Measurements from ENCODE around the gene HLA-DOB.
"Not testable (repeated sequence)": the region's sequence is repeated elsewhere in the genome, so short reads cannot be mapped to it uniquely, and the experiment has no call there.

The HLA-DOB gene

GRCh38 chr6:32807020-32807580, 9.7 kb downstream of the HLA-DOB start:
- no peak for DNase-seq

DNA sequence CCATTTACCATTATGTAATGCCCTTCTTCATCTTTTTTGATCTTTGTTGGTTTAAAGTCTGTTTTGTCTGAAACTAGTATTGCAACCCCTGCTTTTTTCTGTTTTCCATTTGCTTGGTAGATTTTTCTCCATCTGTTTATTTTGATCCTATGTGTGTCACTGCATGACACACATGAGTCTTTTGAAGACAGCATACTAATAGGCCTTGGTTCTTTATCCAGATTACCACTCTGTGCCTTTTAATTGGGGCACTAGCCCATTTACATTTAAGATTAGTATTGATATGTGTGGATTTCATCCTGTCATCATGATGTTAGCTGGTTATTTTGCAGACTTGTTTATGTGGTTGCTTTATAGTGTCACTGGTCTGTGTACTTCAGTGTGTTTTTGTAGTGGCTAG, 11.4 kb downstream of the HLA-DOB start:
- DNase-seq: not testable (repeated sequence)

- DNase-seq: no peak
Observed at GRCh38 chr6:32803416-32803815, 13.4 kb downstream of the HLA-DOB start.

DNA sequence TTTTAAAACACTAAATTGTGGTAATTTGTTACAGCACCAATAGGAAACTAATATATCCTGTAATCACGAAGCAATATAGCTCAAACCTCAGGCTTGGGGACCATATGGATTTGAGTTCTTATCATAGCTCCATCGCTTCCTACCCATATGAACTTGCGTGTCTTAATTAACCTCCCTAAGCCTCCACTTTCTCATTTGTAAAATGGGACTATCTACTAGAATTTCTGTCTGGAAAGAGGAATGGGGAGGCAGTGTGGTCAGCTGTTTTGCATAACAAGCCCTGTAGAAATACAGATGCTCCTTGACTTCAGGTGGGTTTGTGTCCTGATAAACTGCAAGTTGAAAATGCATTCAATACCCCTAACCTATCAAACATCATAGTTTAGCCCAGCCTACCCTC, 17.1 kb downstream of the HLA-DOB start:
- DNase-seq: no peak

DNA sequence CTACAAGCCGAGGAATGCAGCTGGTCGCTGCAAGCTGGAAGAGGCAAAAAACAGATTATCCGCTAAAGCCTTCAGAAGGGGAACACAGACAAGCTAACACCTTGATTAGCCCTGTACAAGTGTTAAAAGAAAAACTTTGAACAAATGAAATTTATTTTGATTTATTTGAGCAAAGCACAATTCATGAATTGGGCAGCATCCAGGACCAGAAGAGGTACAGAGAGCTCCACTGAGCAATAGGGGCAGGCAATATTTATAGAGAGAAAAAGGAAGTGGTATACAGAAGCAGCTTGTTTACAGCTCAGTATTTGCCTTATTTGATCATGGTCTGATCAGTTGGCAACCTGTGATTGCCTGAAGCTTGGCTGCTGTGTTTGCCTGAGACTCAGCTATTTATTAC, 17.6 kb downstream of the HLA-DOB start:
- no peak for DNase-seq

GRCh38 chr6:32796848-32797776, 19.7 kb downstream of the HLA-DOB start:
- peak; percentile 82 for DNase-seq

- DNase-seq: no peak
Observed at GRCh38 chr6:32794510-32794909, 22.3 kb downstream of the HLA-DOB start.

- no peak for DNase-seq
Observed at GRCh38 chr6:32792901-32793435, 23.8 kb downstream of the HLA-DOB start.

GRCh38 chr6:32790306-32790705, 26.5 kb downstream of the HLA-DOB start:
- no peak for DNase-seq

- DNase-seq: no peak
Observed at GRCh38 chr6:32785781-32786533, 30.8 kb downstream of the HLA-DOB start.

DNA sequence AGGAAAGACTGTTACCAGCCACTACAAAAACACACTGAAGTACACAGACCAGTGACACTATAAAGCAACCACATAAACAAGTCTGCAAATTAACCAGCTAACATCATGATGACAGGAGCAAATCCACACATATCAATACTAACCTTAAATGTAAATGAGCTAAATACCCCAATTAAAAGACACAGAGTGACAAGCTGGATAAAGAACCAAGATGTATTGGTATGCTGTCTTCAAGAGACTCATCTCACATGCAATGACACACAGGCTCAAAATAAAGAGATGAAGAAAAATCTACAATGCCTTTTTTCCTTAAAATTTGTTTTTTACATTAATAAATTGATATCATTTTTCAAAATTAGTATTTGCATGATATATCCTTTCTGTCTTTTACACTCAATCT, 33.9 kb downstream of the HLA-DOB start:
- DNase-seq: not testable (repeated sequence)

DNA sequence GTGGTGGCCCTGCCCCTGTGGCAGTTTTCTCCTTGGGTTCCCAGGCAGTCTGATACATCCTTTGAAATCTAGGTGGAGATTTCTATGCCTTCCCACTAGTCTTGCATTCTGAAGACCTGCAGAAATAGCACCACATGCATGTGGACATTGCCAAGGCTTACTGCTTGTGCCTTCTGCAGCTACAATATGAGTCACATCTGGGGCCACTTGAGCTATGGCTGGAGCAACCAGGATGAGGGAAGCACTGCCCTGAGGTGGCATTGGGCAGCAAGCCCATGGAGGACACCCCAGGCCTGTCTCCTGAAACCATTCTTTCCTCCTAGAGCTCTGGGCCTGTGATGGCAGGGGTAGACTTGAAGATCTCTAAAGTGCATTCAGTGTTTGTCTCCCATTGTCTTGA, 37.8 kb downstream of the HLA-DOB start:
- no peak for DNase-seq

DNA sequence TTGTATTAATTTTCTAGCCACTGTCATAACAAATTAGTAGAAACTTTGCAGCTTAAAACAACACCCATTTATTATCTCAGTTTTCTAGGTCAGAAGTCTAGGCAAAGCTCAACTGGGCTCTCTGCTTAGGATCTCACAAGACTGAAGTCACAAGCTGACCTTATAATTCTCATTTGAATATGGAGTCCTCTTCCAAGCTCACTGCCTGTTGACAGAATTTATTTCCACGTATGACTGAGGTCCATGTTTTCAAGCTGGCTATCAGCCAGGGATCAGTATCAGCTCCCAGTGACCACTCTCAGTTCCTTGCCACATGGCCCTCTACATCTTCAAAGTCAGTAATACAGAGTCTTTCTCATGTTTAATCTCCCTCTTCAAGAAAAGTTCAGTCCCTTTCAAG, 41.7 kb downstream of the HLA-DOB start:
- DNase-seq: no peak

DNA sequence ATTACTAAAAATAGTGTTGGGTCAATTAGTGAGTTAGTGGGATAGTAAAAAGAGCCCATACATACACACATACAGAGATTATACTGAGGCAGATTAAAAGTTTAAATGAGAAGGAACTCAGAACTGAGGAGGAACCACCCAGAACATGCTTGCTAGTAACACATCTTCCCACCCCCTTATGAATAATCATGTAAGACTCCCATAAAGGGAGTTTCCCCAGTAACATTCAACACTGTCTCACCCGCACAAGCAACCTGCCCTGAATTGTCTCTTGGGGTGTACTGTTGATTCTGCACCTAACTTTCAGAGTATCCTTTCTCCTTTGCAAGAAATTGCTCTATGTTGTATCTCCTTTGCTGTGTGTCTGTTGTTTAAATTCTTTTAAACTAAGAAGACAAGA, 42.4 kb downstream of the HLA-DOB start:
- no peak for DNase-seq

- no peak for DNase-seq
Observed at GRCh38 chr6:32772656-32773055, 44.1 kb downstream of the HLA-DOB start.

DNA sequence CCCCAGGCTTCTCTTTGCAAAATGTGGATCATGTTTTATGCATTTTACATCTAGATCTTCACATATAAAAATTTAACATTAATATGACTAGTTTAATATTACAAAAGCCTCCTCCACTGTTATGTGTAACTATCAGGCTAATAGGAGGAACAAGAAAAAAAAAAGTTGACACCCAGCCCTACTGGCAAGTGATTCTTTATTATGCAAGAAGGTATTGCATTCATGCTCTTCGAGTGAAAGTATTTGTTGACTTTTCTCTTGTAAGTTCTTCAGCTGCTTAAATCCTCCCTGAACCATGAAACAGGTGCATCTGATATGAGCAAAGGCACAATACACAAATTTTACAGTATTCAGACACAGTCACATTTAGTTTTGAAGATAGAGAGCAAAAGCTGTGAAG, 52.8 kb downstream of the HLA-DOB start:
- DNase-seq: no peak

DNA sequence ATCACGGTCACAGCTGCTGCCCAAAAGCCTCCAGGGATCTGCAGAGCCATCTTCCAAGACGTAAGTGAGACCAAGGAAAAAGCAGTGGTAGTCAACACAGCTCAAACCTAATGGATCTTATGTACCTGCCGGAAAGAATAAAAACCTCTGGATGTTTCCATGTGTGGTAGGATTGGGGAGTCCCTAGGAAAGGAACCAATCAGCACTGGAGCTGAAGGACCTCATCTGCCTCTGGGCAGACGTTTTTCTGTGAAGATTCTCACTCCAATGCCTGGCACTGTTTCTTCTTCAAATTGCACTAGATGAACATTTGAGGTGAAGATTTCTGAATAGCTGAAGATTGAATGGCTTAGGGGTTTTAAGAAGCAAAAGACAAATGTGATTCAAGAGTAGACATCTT, 53.4 kb downstream of the HLA-DOB start, which contains the start of gene HLA-DQB2:
Gene HLA-DQB2, minus strand, starts transcription at position 112 of the 400 bp plus-strand sequence. Its CDS starts 62 bp downstream, at position 50.
- DNase-seq: no peak
